Embryonic facial prominence (tissue), 1 donor: ENCODE data around the gene UGT2B28.
"Not testable (repeated sequence)": the region's sequence is repeated elsewhere in the genome, so short reads cannot be mapped to it uniquely, and the experiment has no call there.

Experiments used
- DNase-seq: peaks from one replicate; pipeline ENCODE4 v3.0.0-alpha.2; 2016; ENCODE audit errors: extremely low spot score

Gene UGT2B28

GRCh38 chr4:69280081-69280480 lies at the start of gene UGT2B28:
UGT2B28 (plus strand) TSS chr4:69280475; CDS start chr4:69280501, 26 bp downstream.
- DNase-seq, result not testable (repeated sequence)

- DNase-seq, result no peak
These were observed 41.2 kb upstream of the UGT2B28 start for GRCh38 chr4:69239092-69239491.

- DNase-seq, result no peak
These were observed 40.6 kb upstream of the UGT2B28 start for GRCh38 chr4:69239557-69240168.

- DNase-seq, result not testable (repeated sequence)
These were observed 39.5 kb upstream of the UGT2B28 start for GRCh38 chr4:69240787-69241186.

GRCh38 chr4:69241746-69242145 lies 38.5 kb upstream of the UGT2B28 start:
- DNase-seq, result not testable (repeated sequence)

- DNase-seq, result not testable (repeated sequence)
These were observed 37.6 kb upstream of the UGT2B28 start for GRCh38 chr4:69242562-69243240.

- not testable (repeated sequence) for DNase-seq
These were observed 29.4 kb upstream of the UGT2B28 start for GRCh38 chr4:69250884-69251283.

- DNase-seq, result not testable (repeated sequence)
These were observed 27.0 kb upstream of the UGT2B28 start for GRCh38 chr4:69253147-69253772.

GRCh38 chr4:69268612-69269011 lies 11.7 kb upstream of the UGT2B28 start:
- DNase-seq, result not testable (repeated sequence)

GRCh38 chr4:69296356-69296755 lies 16.1 kb downstream of the UGT2B28 start:
- not testable (repeated sequence) for DNase-seq

GRCh38 chr4:69308426-69309033 lies 28.3 kb downstream of the UGT2B28 start:
- not testable (repeated sequence) for DNase-seq

GRCh38 chr4:69309549-69310076 lies 29.3 kb downstream of the UGT2B28 start:
- not testable (repeated sequence) for DNase-seq

GRCh38 chr4:69310262-69310661 lies 30.0 kb downstream of the UGT2B28 start:
- not testable (repeated sequence) for DNase-seq

GRCh38 chr4:69317669-69318298 lies 37.5 kb downstream of the UGT2B28 start:
- not testable (repeated sequence) for DNase-seq

- no peak for DNase-seq
These were observed 41.0 kb downstream of the UGT2B28 start for GRCh38 chr4:69321153-69321729.

GRCh38 chr4:69322055-69322454 lies 41.8 kb downstream of the UGT2B28 start:
- no peak for DNase-seq

GRCh38 chr4:69323284-69323683 lies 43.0 kb downstream of the UGT2B28 start:
- no peak for DNase-seq

- DNase-seq, result no peak
These were observed 50.2 kb downstream of the UGT2B28 start for GRCh38 chr4:69330345-69331047.

GRCh38 chr4:69331304-69331703 lies 51.0 kb downstream of the UGT2B28 start:
- DNase-seq, result not testable (repeated sequence)

- not testable (repeated sequence) for DNase-seq
These were observed 55.2 kb downstream of the UGT2B28 start for GRCh38 chr4:69335485-69335884.

GRCh38 chr4:69343114-69343513 lies 62.8 kb downstream of the UGT2B28 start:
- DNase-seq, result not testable (repeated sequence)
